HEK293T (cell line): Measurements from ENCODE around the gene SPDYE1.

ENCODE experiments used
- BHLHE40 ChIP-seq: fragments of 450-650 bp; IDR thresholded peaks from 2 replicates; pipeline ENCODE4 v1.6.1; 2016; ENCODE audit warnings: mild to moderate bottlenecking, moderate library complexity, borderline replicate concordance
- FOXA1 ChIP-seq: fragments of 450-650 bp; IDR thresholded peaks from 2 replicates; pipeline ENCODE4 v1.6.1; 2016; ENCODE audit warnings: mild to moderate bottlenecking
- HDGF ChIP-seq: fragments of 450-650 bp; IDR thresholded peaks from 2 replicates; pipeline ENCODE4 v1.6.1; 2017; ENCODE audit warnings: antibody characterized with exemption, borderline replicate concordance
- SP1 ChIP-seq: fragments of 450-650 bp; IDR thresholded peaks from 2 replicates; pipeline ENCODE4 v1.6.1; 2017

DNA sequence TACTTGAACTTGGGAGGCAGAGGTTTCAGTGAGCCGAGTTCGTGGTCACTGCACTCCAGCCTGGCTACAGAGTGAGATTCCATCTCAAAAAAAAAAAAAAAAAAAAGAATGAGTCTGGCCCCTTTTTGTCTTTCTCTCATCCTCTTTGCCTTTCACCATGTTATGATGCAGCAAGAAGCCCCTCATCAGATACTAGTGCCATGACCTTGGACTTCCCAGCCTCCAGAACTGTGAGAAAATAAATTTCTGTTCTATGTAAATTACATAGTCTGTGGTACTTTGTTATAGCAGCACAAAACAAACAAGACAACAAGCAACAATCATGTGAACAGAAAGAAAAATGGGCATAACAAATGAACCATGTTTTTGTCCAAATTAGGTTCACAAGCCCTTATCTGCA, 44.5 kb downstream of the SPDYE1 start:
- TF ChIP-seq SP1 (no peak), FOXA1 (no peak), BHLHE40 (no peak), HDGF (no peak)
